Cardiac muscle cell (in vitro differentiated cells and primary cell): ENCODE results near the gene C17orf75. TPM values are rescaled to one million over a fixed set of nuclear protein-coding genes. Genes with fewer than 3 reads are reported as not detected.

Source experiments
- DNase-seq, 2 donors: peaks; one replicate each; pipeline versions ENCODE4 v3.0.0 to v3.0.0-alpha.2; 2010 to 2017; ENCODE audit warnings: low read depth in 1 of 2, low spot score in 1 of 2
- H3K27ac ChIP-seq: fragments of 200-600 bp; sonication (generic); 2 replicates; pipeline ENCODE4 v1.5.1; 2016
- H3K27me3 ChIP-seq: fragments of 200-600 bp; sonication (generic); 2 replicates; pipeline ENCODE4 v1.6.0; 2016; ENCODE audit warnings: control low read depth
- H3K36me3 ChIP-seq: fragments of 200-600 bp; sonication (generic); 2 replicates; pipeline ENCODE4 v1.5.1; 2016; ENCODE audit warnings: control low read depth
- H3K4me1 ChIP-seq: fragments of 200-600 bp; sonication (generic); 2 replicates; pipeline ENCODE4 v1.8.1; 2017; ENCODE audit warnings: low read depth, mild to moderate bottlenecking, mixed run types
- H3K4me3 ChIP-seq: fragments of 200-600 bp; sonication (generic); 2 replicates; pipeline ENCODE4 v1.5.1; 2016; ENCODE audit warnings: mild to moderate bottlenecking
- H3K9me3 ChIP-seq: fragments of 200-600 bp; sonication (generic); 2 replicates; pipeline ENCODE4 v1.5.1; 2017; ENCODE audit warnings: low read depth, mild to moderate bottlenecking, control low read depth
- CTCF ChIP-seq: IDR thresholded peaks from 2 replicates; pipeline ENCODE4 v1.5.1; 2012; ENCODE audit warnings: low read depth, mild to moderate bottlenecking, low read length
- polyA plus RNA-seq: library from polyadenylated mRNA; unstranded; fragments of >200 nt; fragmentation: Nextera tagmentation; extraction: Ambion mirVana; gene quantifications from 2 replicates; pipeline ENCODE4 v1.2.1, GENCODE V29; 2016
- total RNA-seq: library from RNA; depleted of rRNA; stranded (reverse); fragments of >200 nt; gene quantifications from 2 replicates; pipeline ENCODE4 v1.2.3, GENCODE V29; 2016

C17orf75 gene
- total and polyA plus RNA-seq, 2 experiments from 2014 or later: 19.7 to 38.8 TPM

GRCh38 chr17:32341141-32341856 lies 674 bp downstream of the C17orf75 start:
- peak overlapping the region; percentile 90 for H3K27ac ChIP-seq
- peaks cover 4% of the 10 kb centered on the region for H3K4me1 ChIP-seq
- no peaks in the 10 kb centered on the region for H3K27me3 ChIP-seq
- DNase-seq: peak in 1 of 2 donors; percentile 11
- H3K9me3 ChIP-seq: no peaks in the 10 kb centered on the region
- peaks cover 24% of the 10 kb centered on the region for H3K36me3 ChIP-seq
- peak overlapping the region; percentile 55 for H3K4me3 ChIP-seq
- TF ChIP-seq CTCF: no peak

- H3K4me1 ChIP-seq: no peaks in the 10 kb centered on the region
- no peak for TF ChIP-seq CTCF
- no peak overlapping the region for H3K4me3 ChIP-seq
- peak in 1 of 2 donors; percentile 47 for DNase-seq
- no peaks in the 10 kb centered on the region for H3K9me3 ChIP-seq
- no peaks in the 10 kb centered on the region for H3K27me3 ChIP-seq
- peaks cover 72% of the 10 kb centered on the region for H3K36me3 ChIP-seq
- no peak overlapping the region for H3K27ac ChIP-seq
These were observed 6.3 kb downstream of the C17orf75 start for GRCh38 chr17:32335687-32336086.

GRCh38 chr17:32335046-32335445 lies 6.9 kb downstream of the C17orf75 start:
- no peaks in the 10 kb centered on the region for H3K9me3 ChIP-seq
- no peaks in the 10 kb centered on the region for H3K27me3 ChIP-seq
- no peak for TF ChIP-seq CTCF
- DNase-seq: no peak
- H3K36me3 ChIP-seq: peaks cover 72% of the 10 kb centered on the region
- no peaks in the 10 kb centered on the region for H3K4me1 ChIP-seq
- H3K4me3 ChIP-seq: no peak overlapping the region
- no peak overlapping the region for H3K27ac ChIP-seq

- DNase-seq: no peak
- no peak overlapping the region for H3K4me3 ChIP-seq
- no peak overlapping the region for H3K27ac ChIP-seq
- H3K36me3 ChIP-seq: peaks cover 64% of the 10 kb centered on the region
- no peaks in the 10 kb centered on the region for H3K4me1 ChIP-seq
- H3K9me3 ChIP-seq: no peaks in the 10 kb centered on the region
- TF ChIP-seq CTCF: no peak
- no peaks in the 10 kb centered on the region for H3K27me3 ChIP-seq
These were observed 8.8 kb downstream of the C17orf75 start for GRCh38 chr17:32333187-32333586.

GRCh38 chr17:32331243-32332040 lies 10.5 kb downstream of the C17orf75 start:
- TF ChIP-seq CTCF: no peak
- no peak overlapping the region for H3K27ac ChIP-seq

More at GRCh38 chr17:32331243-32332040, 10.5 kb downstream of the C17orf75 start:
- no peaks in the 10 kb centered on the region for H3K27me3 ChIP-seq
- DNase-seq: peak in 1 of 2 donors; percentile 57
- H3K4me3 ChIP-seq: no peak overlapping the region
- H3K36me3 ChIP-seq: peaks cover 49% of the 10 kb centered on the region
- H3K4me1 ChIP-seq: no peaks in the 10 kb centered on the region
- H3K9me3 ChIP-seq: no peaks in the 10 kb centered on the region
